PFSK-1 (cell line): ENCODE results near the gene FRMPD1.

Experiments
- FOXP2 ChIP-seq: optimal IDR thresholded peaks from 2 replicates; pipeline ENCODE3; 2011; ENCODE audit warnings: borderline replicate concordance, control low read depth, inconsistent platforms; ENCODE audit not compliant: insufficient read depth; ENCODE audit errors: extremely low read length, extremely low read depth
- POLR2AphosphoS5 ChIP-seq: IDR thresholded peaks from 2 replicates; pipeline ENCODE4 v1.6.1; 2012; ENCODE audit warnings: low read depth, mild to moderate bottlenecking, control low read depth, low read length, moderate library complexity
- REST ChIP-seq, 2 experiments: IDR thresholded peaks; 2 replicates each; pipeline versions ENCODE4 v1.6.1 to v1.8.0; 2011 to 2012; ENCODE audit warnings: low read depth in 2 of 2, low read length in 2 of 2, control low read depth in 1 of 2, inconsistent platforms in 1 of 2, mild to moderate bottlenecking in 1 of 2, moderate library complexity in 1 of 2; ENCODE audit not compliant: insufficient read depth in 1 of 2
- SIN3A ChIP-seq: IDR thresholded peaks from 2 replicates; pipeline ENCODE4 v1.6.1; 2012; ENCODE audit warnings: mild to moderate bottlenecking, low read length, moderate library complexity, borderline replicate concordance; ENCODE audit not compliant: insufficient read depth
- TAF1 ChIP-seq: IDR thresholded peaks from 2 replicates; pipeline ENCODE4 v1.6.1; 2012; ENCODE audit warnings: low read length, control low read depth, borderline replicate concordance; ENCODE audit not compliant: insufficient read depth

Gene FRMPD1

GRCh38 chr9:37639841-37640240 is 10.9 kb upstream of the FRMPD1 start:
- TF ChIP-seq POLR2AphosphoS5 = no peak
- TF ChIP-seq FOXP2 = no peak

GRCh38 chr9:37640246-37640645 is 10.5 kb upstream of the FRMPD1 start:
- TF ChIP-seq POLR2AphosphoS5 (no peak), FOXP2 (no peak), REST (IDR thresholded peaks at IDR 0.05; ENCODE audit: insufficient read depth in 1 of 2, low read depth in 2 of 2, low read length in 2 of 2) (no peak), TAF1 (no peak), SIN3A (no peak)

- TF ChIP-seq SIN3A (no peak), POLR2AphosphoS5 (no peak), TAF1 (no peak), REST (IDR thresholded peaks at IDR 0.05; ENCODE audit: insufficient read depth in 1 of 2, low read depth in 2 of 2, low read length in 2 of 2) (no peak), FOXP2 (no peak)
Observed at GRCh38 chr9:37641331-37641730, 9.4 kb upstream of the FRMPD1 start.

GRCh38 chr9:37643214-37643613 is 7.5 kb upstream of the FRMPD1 start:
- TF ChIP-seq REST (IDR thresholded peaks at IDR 0.05; ENCODE audit: insufficient read depth in 1 of 2, low read depth in 2 of 2, low read length in 2 of 2) (no peak), TAF1 (no peak)

GRCh38 chr9:37645903-37646506 is 4.7 kb upstream of the FRMPD1 start:
- no peak for TF ChIP-seq FOXP2

GRCh38 chr9:37650299-37650872 is 368 bp upstream of the FRMPD1 start:
- TF ChIP-seq FOXP2 = no peak
- no peak for TF ChIP-seq POLR2AphosphoS5
- TF ChIP-seq SIN3A = no peak

GRCh38 chr9:37652261-37652660 is 1.5 kb downstream of the FRMPD1 start:
- no peak for TF ChIP-seq REST (IDR thresholded peaks at IDR 0.05; ENCODE audit: insufficient read depth in 1 of 2, low read depth in 2 of 2, low read length in 2 of 2)
- no peak for TF ChIP-seq POLR2AphosphoS5
- no peak for TF ChIP-seq FOXP2
